Measurements from ENCODE around the gene C1QC.

Gene C1QC

GRCh38 chr1:22621761-22622160 lies 21.7 kb upstream of the C1QC start:
- DNase-seq: no peak

GRCh38 chr1:22625262-22625925 lies 18.0 kb upstream of the C1QC start:
- no peak for DNase-seq

- no peak for DNase-seq
Measured at GRCh38 chr1:22626237-22627157, 16.9 kb upstream of the C1QC start.

- DNase-seq: no peak
Measured at GRCh38 chr1:22627331-22627730, 16.1 kb upstream of the C1QC start.

DNA sequence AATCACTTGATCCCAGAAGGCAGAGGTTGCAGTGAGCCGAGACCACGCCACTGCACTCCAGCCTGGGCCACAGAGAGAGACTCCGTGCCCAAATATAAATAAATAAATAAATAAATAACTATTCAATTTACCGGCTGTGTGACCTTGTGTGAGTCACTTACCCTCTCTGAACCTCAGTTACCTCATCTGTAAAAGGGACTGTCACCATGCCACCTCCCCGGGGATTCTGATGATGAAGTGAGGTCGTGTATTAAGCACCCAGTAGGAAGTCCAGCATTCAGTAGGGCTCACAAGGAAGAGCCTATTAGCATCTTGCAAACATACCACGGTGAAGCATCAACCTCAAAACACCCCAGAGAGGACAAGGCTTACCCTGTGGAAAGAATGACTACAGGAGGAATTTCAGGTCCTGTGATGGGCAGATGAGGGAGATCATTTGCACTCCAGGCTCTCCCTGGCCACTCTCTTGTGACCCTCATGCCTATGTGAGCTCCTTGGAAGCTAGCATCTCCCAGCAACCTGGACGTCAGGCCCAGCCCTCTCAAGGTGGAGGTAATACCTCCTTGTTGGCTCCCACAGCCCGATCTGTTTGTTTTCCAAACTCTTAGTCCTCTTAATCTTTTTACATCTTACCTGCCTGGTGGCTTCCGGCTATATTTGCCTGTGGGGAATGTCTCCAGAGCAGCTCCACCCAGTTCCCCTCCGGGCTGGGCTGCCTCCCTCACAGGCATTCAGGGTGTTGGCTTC lies 14.6 kb upstream of the C1QC start:
- no peak for DNase-seq

DNA sequence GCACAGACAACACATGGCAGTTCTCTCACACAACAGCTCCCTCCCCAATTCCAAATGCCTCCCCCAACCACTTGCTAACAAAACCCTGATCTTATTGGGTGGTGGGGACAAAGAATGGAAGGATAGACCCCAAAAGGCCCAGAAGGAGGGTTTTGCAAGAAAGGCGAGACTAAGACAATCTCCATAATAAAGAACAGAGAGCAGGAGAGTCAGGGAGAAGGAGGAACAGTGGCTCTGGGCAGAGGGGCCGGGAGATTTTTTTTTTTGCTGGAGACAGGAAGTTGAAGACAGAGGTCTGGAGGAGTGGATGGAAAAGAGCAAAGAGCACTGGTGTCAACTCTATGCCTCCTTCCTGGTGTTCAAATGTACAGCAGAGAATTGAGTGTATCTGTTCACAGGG lies 13.5 kb upstream of the C1QC start:
- DNase-seq: no peak

DNA sequence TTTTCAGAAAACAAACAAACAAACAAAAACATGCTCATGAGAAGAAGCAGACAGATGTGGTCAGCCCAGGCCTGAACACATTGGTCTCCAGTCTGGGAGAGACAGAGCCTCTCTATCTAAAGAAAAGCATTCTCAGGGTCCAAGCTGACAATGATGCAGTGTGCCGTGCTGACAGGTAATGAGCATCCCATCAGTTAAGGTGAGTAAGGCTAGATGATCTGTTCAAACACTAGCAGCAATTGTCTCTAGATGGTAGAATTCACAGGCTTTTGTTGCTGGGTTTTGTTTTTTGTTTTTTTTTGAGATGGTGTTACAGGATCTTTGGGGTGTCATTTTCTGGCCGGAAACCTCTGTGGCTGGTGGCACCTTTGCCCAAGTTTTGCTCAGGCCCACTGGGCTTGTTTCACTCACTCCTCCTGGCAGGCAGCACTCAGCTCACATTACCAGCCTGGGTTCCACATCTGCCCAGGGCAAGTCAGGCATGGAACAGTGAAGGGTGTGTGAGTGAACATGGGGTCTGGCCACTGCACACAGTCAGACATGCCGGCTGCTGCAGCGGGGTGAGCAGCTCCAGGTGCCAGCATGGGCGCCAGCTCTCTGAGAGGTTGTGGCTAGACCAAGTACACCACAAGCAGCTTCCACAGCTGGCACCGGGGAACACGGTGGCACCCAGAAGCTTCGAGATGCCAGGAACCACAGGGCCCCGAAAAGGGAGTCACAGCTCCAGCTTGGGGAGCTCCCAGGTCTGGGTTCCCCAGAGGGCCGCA lies 9.6 kb upstream of the C1QC start:
- DNase-seq: no peak

DNA sequence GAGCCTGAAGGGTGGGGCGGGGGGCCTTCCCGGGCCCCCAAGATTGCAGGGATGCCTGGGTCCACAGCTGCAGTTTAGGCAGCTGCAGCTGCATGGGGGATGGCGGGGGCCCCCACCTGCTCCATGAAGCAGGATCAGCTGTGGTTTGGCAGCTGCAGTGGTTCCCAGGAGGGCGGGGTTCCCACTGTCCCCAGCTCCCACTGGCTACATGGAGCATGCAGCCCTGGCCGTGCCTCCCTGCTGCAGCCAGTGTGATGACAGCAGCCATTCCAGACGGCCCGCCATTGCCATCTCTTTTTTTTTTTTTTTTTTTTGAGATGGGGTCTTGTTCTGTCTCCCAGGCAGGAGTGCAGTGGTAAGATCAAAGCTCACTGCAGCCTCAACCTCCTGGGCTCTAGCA lies 8.0 kb upstream of the C1QC start:
- no peak for DNase-seq

DNA sequence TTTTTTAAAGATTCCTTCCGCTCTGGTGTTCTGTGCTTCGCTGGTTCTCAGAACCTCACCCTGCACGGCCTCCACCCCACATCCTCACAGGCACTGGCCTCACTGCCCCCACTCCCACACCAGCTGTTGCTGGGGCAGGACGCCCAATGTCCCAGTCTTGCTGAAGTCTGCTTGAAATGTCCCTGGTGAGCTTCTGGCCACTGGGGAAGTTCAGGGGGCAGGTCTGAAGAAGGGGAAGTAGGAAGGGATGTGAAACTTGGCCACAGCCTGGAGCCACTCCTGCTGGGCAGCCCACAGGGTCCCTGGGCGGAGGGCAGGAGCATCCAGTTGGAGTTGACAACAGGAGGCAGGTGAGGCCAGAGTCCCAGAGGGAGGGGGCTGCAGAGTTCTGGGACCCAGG lies 7.1 kb upstream of the C1QC start, which contains the start of gene C1QA:
Gene C1QA, plus strand, starts transcription at position 276 of the 400 bp plus-strand sequence. CDS start 989 bp downstream, outside the sequence.
- no peak for DNase-seq

DNA sequence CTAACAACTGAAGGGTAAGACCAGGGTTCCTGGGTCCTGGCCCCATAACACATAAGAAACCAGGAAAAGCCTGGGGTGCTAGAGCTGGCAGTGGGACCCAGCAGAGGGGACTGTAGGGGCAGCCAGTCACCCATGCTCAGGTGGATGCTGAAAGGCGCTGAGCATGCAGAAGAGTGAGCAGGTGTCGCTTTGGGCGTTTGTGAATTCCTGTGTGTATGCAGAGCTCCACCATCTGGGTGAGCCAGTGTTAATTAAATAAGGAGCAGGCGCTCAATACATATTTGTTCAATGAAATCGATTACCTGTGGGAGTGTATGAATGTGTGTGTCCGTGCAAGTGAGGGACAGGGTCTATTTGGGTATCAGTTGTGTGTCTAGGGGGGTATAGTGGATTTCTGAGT lies 6.5 kb upstream of the C1QC start:
- no peak for DNase-seq

GRCh38 chr1:22637907-22638445 lies 5.5 kb upstream of the C1QC start:
- DNase-seq: no peak

GRCh38 chr1:22638476-22639234 lies 4.8 kb upstream of the C1QC start:
- DNase-seq: no peak

- no peak for DNase-seq
Measured at GRCh38 chr1:22639286-22639685, 4.1 kb upstream of the C1QC start.

GRCh38 chr1:22641247-22641646 lies 2.2 kb upstream of the C1QC start:
- no peak for DNase-seq

GRCh38 chr1:22641906-22642636 lies 1.4 kb upstream of the C1QC start:
- no peak for DNase-seq

GRCh38 chr1:22643928-22644327 lies 495 bp downstream of the C1QC start:
- no peak for DNase-seq

DNA sequence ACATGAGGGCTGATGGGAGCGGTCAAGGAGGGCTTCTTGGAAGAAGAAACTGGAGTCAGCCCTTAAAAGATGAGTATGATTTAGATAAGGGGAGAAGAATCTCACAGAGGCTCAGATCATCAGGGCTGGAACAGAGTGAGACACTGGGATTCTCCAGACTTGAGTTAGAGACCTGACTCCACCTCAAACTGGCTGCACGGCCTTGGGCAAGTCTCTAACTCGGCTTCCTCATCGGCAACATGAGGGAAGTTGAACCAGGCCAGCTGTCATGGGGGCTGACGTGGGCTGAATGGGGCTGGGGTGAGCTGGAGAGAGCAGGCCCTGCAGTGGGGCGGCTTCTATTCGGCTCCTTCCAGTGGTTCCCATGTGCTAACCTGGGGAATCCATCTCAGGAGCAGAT lies 2.5 kb downstream of the C1QC start:
- DNase-seq: no peak

- DNase-seq: no peak
Measured at GRCh38 chr1:22646384-22646783, 3.0 kb downstream of the C1QC start.

- DNase-seq: no peak
Measured at GRCh38 chr1:22650089-22650693, 6.8 kb downstream of the C1QC start.

All from NCI-H1694 treated with DMSO at 0.1 percent for 48 hours (cell line).